Aorta (tissue), 5 donors: ENCODE results near the gene SEMA6A. TPM values are rescaled to one million over a fixed set of nuclear protein-coding genes. Genes with fewer than 3 reads are reported as not detected.

Experiments
- ATAC-seq: fragments of 200-7000 bp; cut with Tn5 transposase; one replicate; pipeline ENCODE4 v1.9.1; 2022; ENCODE audit warnings: moderate library complexity; ENCODE audit not compliant: low FRiP score
- DNase-seq, 2 donors: peaks; one replicate each; pipeline ENCODE4 v3.0.0-alpha.2; 2020
- H3K27ac ChIP-seq, 2 donors: one replicate each; pipeline ENCODE4 v1.5.1; 2013; ENCODE audit warnings: low read length in 2 of 2, mild to moderate bottlenecking in 2 of 2, moderate library complexity in 2 of 2, control low read depth in 1 of 2, inconsistent platforms in 1 of 2, low read depth in 1 of 2
- H3K27me3 ChIP-seq, 2 donors: one replicate each; pipeline ENCODE4 v1.6.1; 2013; ENCODE audit warnings: control low read depth in 1 of 2, low read length in 1 of 2, mild to moderate bottlenecking in 1 of 2, moderate library complexity in 1 of 2; ENCODE audit not compliant: insufficient read depth in 2 of 2, control insufficient read depth in 1 of 2
- H3K36me3 ChIP-seq, 2 donors: one replicate each; pipeline ENCODE4 v1.6.1; 2013; ENCODE audit warnings: control low read depth in 1 of 2, low read length in 1 of 2, mild to moderate bottlenecking in 1 of 2; ENCODE audit not compliant: insufficient read depth in 2 of 2, control insufficient read depth in 1 of 2
- H3K4me1 ChIP-seq, 2 donors: one replicate each; pipeline ENCODE4 v1.6.1; 2013; ENCODE audit warnings: low read length in 2 of 2, control low read depth in 1 of 2, mild to moderate bottlenecking in 1 of 2, moderate library complexity in 1 of 2; ENCODE audit not compliant: insufficient read depth in 2 of 2, control insufficient read depth in 1 of 2
- H3K4me3 ChIP-seq, 2 donors: one replicate each; pipeline ENCODE4 v1.5.1; 2013; ENCODE audit warnings: low read length in 2 of 2, control low read depth in 1 of 2, mild to moderate bottlenecking in 1 of 2
- H3K9me3 ChIP-seq: one replicate; pipeline ENCODE4 v1.6.1; 2013; ENCODE audit warnings: mild to moderate bottlenecking, low read length; ENCODE audit not compliant: control insufficient read depth
- WGBS, 2 donors: extraction: QIAGEN DNeasy Blood & Tissue Kit; methylation state at CpG; one replicate each; pipeline ENCODE4 v1.1.7; 2013; 5-methylcytosine and 5-hydroxymethylcytosine counted together
- intact Hi-C, 2 donors: fragments of 100-400 bp; cut with DNase I; formaldehyde crosslinking; loops; one replicate each; pipeline versions ENCODE4 v1.14.2 to v1.15.0; 2022
- polyA plus RNA-seq, 2 donors: library from polyadenylated mRNA; stranded (reverse); fragments of 200-250 nt; gene quantifications; one replicate each; pipeline ENCODE4 v1.2.3, GENCODE V29; 2013
- total RNA-seq, 2 donors: library from RNA; stranded (reverse); fragmentation: NEBNext Ultra II Directional; extraction: Animal tissue kit (Norgen Biotek cat#: 25700); gene quantifications; one replicate each; pipeline ENCODE4 v1.2.1, GENCODE V29; 2021
- donor health status: healthy with polysubstance abuse.
- donor health status: Bipolar disorder and iron deficiency.
- donor health status: DM: no; HTN: no; CAD: no.
- donor health status: DM: no; HTN: no; CAD: no.
- donor health status: DM: yes; HTN: yes; CAD: no.

SEMA6A gene
- total and polyA plus RNA-seq, 4 donors = 0.10 to 28.5 (median 13.0) TPM

DNA sequence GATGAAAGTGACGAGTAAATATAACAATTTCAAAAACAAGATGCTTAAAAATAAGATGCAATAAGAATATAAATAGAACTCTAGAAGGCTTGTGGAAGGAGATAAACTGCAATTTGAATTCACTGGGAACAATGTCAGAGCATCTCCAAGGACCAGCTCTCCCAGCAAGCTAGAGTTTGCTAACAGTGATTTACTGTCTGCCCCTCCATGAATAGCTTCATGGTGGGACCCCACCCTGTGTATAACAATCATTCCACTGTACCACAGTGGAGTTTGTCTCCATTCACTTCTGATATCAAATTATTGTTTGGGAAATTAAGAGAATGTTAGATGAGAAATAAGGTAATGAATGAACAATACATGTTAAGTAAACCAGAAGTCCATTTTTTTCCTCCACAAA, 7.3 kb upstream of the SEMA6A start:
- Histone ChIP-seq H3K27me3 (no peaks in the 10 kb centered on the region), H3K27ac (no peak overlapping the region), H3K4me3 (no peak overlapping the region), H3K9me3 (no peaks in the 10 kb centered on the region), H3K36me3 (no peaks in the 10 kb centered on the region), H3K4me1 (no peaks in the 10 kb centered on the region)
- ATAC-seq (no peak), DNase-seq (no peak)
- intact Hi-C loops = no loop called here
- WGBS, 2 donors = 98 to 100% methylated on average over 1 of the region's 1 CpG

DNA sequence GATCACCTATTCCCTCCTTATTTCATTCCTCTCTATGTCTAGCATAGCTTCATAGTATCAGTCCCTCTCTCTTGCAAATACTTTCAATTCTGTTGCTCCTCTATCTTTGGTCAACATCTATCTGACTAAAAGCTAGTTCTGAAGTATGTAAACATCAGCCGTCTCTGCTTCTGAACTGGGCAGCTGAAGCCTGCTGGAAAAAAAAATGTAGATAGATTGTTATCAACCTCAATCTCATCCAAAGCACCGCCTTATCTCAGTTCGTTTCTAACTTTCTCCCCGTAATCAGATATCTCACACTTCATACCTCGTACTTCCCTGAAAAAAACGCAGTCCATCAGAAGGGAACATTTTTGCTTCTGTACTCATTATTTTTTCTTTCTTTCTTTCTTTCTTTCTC, 4.5 kb upstream of the SEMA6A start:
- DNase-seq (no peak), ATAC-seq (no peak)
- no peak overlapping the region for H3K27ac ChIP-seq
- intact Hi-C loops = loop anchor here (10.0 kb wide), 2 partner anchors 176 to 366 kb away; no protein-coding TSS in a partner anchor
- no peak overlapping the region for H3K4me3 ChIP-seq
- no peaks in the 10 kb centered on the region for H3K9me3 ChIP-seq
- no peaks in the 10 kb centered on the region for H3K27me3 ChIP-seq
- no peaks in the 10 kb centered on the region for H3K36me3 ChIP-seq
- H3K4me1 ChIP-seq = no peaks in the 10 kb centered on the region
- 37 to 53% methylated on average over 6 of the region's 6 CpGs for WGBS, 2 donors

DNA sequence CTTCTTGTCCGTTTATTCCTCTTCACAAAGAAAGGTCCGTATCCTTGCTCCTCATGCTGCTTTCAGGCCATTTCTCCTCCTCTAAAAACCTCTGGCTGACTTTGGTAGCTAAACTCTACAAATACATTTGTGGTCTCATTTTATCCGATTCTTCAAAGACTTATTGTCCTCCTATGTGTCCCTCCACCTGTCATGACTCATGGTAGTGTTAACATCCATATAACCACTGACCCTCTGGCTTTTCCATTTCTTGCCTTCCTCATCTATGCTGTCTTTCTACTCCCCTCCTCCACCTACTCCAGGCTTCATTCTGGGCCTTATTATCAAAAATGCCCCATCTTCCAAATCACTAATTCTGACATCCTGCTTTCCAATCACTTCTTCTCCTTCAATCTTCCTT, 4.1 kb upstream of the SEMA6A start:
- intact Hi-C loops = loop anchor here (10.0 kb wide), 2 partner anchors 176 to 366 kb away; no protein-coding TSS in a partner anchor
- no peak overlapping the region for H3K4me3 ChIP-seq
- DNase-seq = no peak
- H3K36me3 ChIP-seq = no peaks in the 10 kb centered on the region
- H3K27me3 ChIP-seq = no peaks in the 10 kb centered on the region
- no peak overlapping the region for H3K27ac ChIP-seq
- no peaks in the 10 kb centered on the region for H3K4me1 ChIP-seq
- H3K9me3 ChIP-seq = no peaks in the 10 kb centered on the region
- WGBS, 2 donors = 90 to 91% methylated on average over 3 of the region's 3 CpGs
- no peak for ATAC-seq

DNA sequence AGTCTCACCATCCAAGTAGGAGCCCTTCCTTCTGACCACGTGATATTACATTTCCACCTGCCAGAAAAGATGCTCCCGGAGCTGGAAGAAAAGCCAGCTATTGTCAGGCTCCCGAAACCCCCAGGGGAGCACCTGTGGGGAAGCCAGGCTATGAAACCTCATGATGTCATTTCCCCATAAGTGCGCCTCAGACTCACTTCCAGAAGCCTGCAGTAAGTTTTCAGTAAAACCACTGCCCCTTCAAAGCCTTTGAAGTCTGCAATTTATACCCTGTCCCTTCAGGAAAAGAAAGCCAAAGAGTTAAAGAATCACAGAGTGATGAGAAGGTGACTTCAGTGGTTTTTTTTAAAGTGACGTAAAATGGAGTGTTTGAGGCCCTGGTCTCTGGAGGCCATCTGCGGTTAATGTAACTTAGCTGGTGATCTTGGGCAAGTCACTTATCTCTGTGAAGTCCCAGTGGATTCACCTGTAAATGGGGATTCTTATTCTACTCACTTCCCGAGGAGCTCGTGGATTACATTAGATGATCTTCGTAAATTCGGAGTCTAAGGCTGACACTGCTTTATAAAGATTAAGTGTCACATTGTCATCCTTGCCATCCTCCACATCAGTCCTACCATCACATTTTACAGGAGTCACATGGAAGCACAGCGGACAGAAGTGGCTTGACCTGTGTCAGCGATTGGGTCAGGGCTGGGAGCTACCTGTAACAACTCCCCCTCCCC, 2.6 kb upstream of the SEMA6A start:
- DNase-seq = no peak
- intact Hi-C loops = loop anchor here (10.0 kb wide), 2 partner anchors 178 to 368 kb away; no protein-coding TSS in a partner anchor
- H3K4me3 ChIP-seq = no peak overlapping the region
- H3K27me3 ChIP-seq = no peaks in the 10 kb centered on the region
- no peaks in the 10 kb centered on the region for H3K36me3 ChIP-seq
- H3K27ac ChIP-seq = no peak overlapping the region
- ATAC-seq = no peak
- 85% methylated on average over 12 of the region's 12 CpGs for WGBS, 2 donors
- H3K4me1 ChIP-seq = no peaks in the 10 kb centered on the region
- no peaks in the 10 kb centered on the region for H3K9me3 ChIP-seq

DNA sequence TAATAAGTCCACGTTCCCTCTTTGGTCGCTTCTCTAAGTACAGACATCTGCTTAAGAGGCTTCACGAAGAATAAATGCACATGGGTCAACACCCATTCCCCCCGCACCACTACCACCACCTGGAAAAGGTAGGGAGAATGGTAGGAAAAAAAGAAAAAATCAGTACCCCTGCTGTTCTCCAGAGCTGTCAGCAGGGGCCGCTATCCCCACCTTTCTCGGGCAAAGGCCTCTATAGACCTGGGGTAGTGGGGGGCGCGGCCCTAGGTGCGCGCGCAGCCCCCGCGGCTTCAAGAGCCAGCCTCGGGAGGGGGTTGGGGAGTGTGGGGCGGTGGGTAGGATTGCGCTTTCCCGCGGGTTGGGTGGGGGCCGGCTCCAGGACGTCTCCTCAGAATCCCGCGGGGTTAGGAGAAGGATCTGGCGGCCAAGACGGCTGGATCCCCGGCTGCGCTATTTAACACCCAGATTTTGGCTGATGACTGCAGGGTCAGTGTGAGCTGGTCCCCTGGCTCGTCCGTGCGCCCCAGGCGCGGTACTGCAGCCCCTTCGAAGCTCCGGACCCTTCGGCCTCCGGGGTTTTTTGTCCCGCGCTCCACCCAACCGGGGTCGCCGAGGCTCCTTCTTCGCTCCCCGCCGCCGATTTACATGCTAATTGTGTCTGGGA, 1.6 kb upstream of the SEMA6A start:
- no peaks in the 10 kb centered on the region for H3K27me3 ChIP-seq
- DNase-seq (peak; percentile 58 to 86), ATAC-seq (peak; percentile 84)
- no peaks in the 10 kb centered on the region for H3K4me1 ChIP-seq
- H3K4me3 ChIP-seq = peak overlapping the region; percentile 11 to 53
- WGBS, 2 donors = 19 to 20% methylated on average over 43 to 44 of the region's 44 CpGs
- H3K27ac ChIP-seq = no peak overlapping the region
- no peaks in the 10 kb centered on the region for H3K9me3 ChIP-seq
- intact Hi-C loops = loop anchor here (10.0 kb wide), 2 partner anchors 179 to 369 kb away; no protein-coding TSS in a partner anchor
- no peaks in the 10 kb centered on the region for H3K36me3 ChIP-seq

DNA sequence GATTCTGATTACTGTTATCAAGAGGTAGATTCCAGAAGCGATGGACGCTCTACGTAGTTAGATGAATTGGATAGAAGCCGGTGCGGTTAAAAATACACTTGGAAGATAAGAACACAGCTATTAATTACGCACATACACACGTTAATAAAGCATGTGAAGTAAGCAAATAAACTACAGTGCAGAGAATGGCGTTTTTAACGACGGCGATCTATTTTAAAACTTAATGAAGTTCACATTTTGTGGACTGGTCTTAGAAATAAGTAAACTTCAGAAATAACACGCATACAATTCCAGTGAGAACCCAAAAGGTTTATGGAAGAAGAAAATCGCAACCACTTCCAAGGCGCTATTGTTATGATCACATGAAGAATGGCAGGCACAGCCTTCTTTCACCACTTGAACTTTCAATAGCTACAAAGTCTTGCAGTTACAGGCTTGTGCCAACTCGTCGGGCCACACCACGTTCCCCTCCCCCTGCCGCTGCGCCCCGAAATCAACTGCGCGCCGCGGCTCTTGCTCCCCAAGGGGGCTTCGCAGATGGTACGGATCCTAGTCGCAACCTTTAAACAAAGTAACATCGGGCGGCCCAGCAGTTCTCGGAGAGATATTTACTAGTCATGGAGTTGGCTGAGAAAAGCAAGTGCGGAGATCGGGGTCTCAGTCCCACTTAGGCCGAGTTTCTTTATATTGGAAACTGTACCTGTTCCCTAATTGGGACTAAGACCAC, 866 bp upstream of the SEMA6A start:
- DNase-seq = peak in 1 of 2 donors; percentile 78
- WGBS, 2 donors = 1% methylated on average over 33 of the region's 33 CpGs
- peak overlapping the region; percentile 53 to 54 for H3K4me3 ChIP-seq
- intact Hi-C loops = loop anchor here (10.0 kb wide), 2 partner anchors 179 to 369 kb away; no protein-coding TSS in a partner anchor
- H3K9me3 ChIP-seq = no peaks in the 10 kb centered on the region
- H3K27ac ChIP-seq = no peak overlapping the region
- H3K36me3 ChIP-seq = no peaks in the 10 kb centered on the region
- no peaks in the 10 kb centered on the region for H3K27me3 ChIP-seq
- ATAC-seq = no peak
- H3K4me1 ChIP-seq = no peaks in the 10 kb centered on the region

DNA sequence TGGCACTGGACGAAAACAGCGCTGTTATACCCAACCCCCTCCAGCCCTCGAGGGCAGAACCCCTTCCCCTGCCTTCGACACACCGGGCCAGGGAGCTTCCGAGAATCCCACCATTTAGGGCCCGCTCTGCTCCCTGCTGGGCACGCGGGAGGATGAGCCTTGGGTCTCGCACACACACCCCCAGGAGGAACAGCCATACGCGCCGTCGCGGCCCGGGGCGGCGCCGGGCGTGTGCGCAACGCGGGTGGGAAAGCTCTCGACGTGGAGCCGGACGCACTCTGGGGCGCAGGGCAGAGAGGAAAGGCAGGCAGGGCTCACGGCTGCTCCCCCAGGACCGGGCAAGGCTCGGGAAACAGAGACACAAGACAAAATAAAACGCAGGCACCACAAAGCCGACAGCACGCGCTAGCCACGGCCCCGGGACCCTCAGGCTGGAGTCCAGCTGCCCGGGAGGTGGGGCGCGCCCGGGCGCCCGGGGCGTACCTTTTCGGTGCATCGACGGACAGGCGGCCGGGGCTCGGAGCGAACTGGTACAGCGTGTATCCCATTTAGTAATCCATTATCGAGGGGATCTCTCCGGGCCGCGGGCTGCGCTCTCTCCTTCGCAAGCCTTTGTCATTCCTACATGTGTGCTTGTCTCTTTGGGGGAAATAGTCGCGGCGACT, 789 bp downstream of the SEMA6A start:
- intact Hi-C loops = loop anchor here (10.0 kb wide), 2 partner anchors 181 to 371 kb away; no protein-coding TSS in a partner anchor
- ATAC-seq (peak; percentile 4), DNase-seq (peak in 1 of 2 donors; percentile 80)
- H3K36me3 ChIP-seq = no peaks in the 10 kb centered on the region
- H3K4me1 ChIP-seq = no peaks in the 10 kb centered on the region
- H3K4me3 ChIP-seq = peak overlapping the region; percentile 36 to 53
- H3K27ac ChIP-seq = no peak overlapping the region
- WGBS, 2 donors = 0 to 1% methylated on average over 61 of the region's 61 CpGs
- H3K27me3 ChIP-seq = no peaks in the 10 kb centered on the region
- no peaks in the 10 kb centered on the region for H3K9me3 ChIP-seq

GRCh38 chr5:116573279-116573701, 1.3 kb downstream of the SEMA6A start:
- WGBS, 2 donors = 1% methylated on average over 35 of the region's 35 CpGs
- no peak overlapping the region for H3K27ac ChIP-seq
- DNase-seq (peak in 1 of 2 donors; percentile 78), ATAC-seq (peak; percentile 13)
- intact Hi-C loops = loop anchor here (10.0 kb wide), 2 partner anchors 182 to 372 kb away; no protein-coding TSS in a partner anchor
- H3K36me3 ChIP-seq = no peaks in the 10 kb centered on the region
- no peaks in the 10 kb centered on the region for H3K4me1 ChIP-seq
- no peaks in the 10 kb centered on the region for H3K9me3 ChIP-seq
- H3K27me3 ChIP-seq = no peaks in the 10 kb centered on the region
- peak overlapping the region in 1 of 2 donors; percentile 53 for H3K4me3 ChIP-seq
